Measurements from ENCODE around the gene SPINT1.

The SPINT1 gene

GRCh38 chr15:40812721-40813425 is 31.0 kb upstream of the SPINT1 start:
- peaks cover 10% of the 10 kb centered on the region for H3K4me1 ChIP-seq (ENCODE audit: low read length)
- H3K79me2 ChIP-seq (ENCODE audit: low read length), result no peaks in the 10 kb centered on the region
- TF ChIP-seq, protein P1, sequence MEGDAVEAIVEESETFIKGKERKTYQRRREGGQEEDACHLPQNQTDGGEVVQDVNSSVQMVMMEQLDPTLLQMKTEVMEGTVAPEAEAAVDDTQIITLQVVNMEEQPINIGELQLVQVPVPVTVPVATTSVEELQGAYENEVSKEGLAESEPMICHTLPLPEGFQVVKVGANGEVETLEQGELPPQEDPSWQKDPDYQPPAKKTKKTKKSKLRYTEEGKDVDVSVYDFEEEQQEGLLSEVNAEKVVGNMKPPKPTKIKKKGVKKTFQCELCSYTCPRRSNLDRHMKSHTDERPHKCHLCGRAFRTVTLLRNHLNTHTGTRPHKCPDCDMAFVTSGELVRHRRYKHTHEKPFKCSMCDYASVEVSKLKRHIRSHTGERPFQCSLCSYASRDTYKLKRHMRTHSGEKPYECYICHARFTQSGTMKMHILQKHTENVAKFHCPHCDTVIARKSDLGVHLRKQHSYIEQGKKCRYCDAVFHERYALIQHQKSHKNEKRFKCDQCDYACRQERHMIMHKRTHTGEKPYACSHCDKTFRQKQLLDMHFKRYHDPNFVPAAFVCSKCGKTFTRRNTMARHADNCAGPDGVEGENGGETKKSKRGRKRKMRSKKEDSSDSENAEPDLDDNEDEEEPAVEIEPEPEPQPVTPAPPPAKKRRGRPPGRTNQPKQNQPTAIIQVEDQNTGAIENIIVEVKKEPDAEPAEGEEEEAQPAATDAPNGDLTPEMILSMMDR (IDR thresholded peaks at IDR 0.05; ENCODE audit: low read depth, low read length), result no peak
- no peak for TF ChIP-seq EZH2phosphoT487 (IDR thresholded peaks at IDR 0.05; ENCODE audit: low read depth)
- H3K9me3 ChIP-seq (ENCODE audit: insufficient read depth, low read length), result no peaks in the 10 kb centered on the region
- no peaks in the 10 kb centered on the region for H4K20me1 ChIP-seq (ENCODE audit: insufficient read depth, low read length)
- no peak overlapping the region for H3K4me3 ChIP-seq (ENCODE audit: low read length)
- H3K4me2 ChIP-seq (ENCODE audit: low read length), result no peak overlapping the region
- no peak overlapping the region for H2AFZ ChIP-seq (ENCODE audit: low read depth, low read length)
- no peaks in the 10 kb centered on the region for H3K27me3 ChIP-seq (ENCODE audit: low read depth, low read length)
- H3K36me3 ChIP-seq (replicated peaks; ENCODE audit: low read depth, low read length), result no peaks in the 10 kb centered on the region
- no peak overlapping the region for H3K27ac ChIP-seq (ENCODE audit: low read length)
- H3K9ac ChIP-seq (ENCODE audit: low read length), result no peak overlapping the region

- Histone ChIP-seq H3K27ac (ENCODE audit: low read length) (no peak overlapping the region), H3K27me3 (ENCODE audit: low read depth, low read length) (no peaks in the 10 kb centered on the region), H3K9me3 (ENCODE audit: insufficient read depth, low read length) (no peaks in the 10 kb centered on the region), H2AFZ (ENCODE audit: low read depth, low read length) (no peak overlapping the region), H3K79me2 (ENCODE audit: low read length) (no peaks in the 10 kb centered on the region), H3K4me1 (ENCODE audit: low read length) (no peaks in the 10 kb centered on the region), H3K4me3 (ENCODE audit: low read length) (no peak overlapping the region), H4K20me1 (ENCODE audit: insufficient read depth, low read length) (no peaks in the 10 kb centered on the region), H3K4me2 (ENCODE audit: low read length) (no peak overlapping the region), H3K9ac (ENCODE audit: low read length) (no peak overlapping the region), H3K36me3 (replicated peaks; ENCODE audit: low read depth, low read length) (no peaks in the 10 kb centered on the region)
- TF ChIP-seq EZH2phosphoT487 (IDR thresholded peaks at IDR 0.05; ENCODE audit: low read depth), result no peak
- TF ChIP-seq, protein P1 (IDR thresholded peaks at IDR 0.05; ENCODE audit: low read depth, low read length), result no peak
Observed at GRCh38 chr15:40815042-40815698, 28.7 kb upstream of the SPINT1 start.

DNA sequence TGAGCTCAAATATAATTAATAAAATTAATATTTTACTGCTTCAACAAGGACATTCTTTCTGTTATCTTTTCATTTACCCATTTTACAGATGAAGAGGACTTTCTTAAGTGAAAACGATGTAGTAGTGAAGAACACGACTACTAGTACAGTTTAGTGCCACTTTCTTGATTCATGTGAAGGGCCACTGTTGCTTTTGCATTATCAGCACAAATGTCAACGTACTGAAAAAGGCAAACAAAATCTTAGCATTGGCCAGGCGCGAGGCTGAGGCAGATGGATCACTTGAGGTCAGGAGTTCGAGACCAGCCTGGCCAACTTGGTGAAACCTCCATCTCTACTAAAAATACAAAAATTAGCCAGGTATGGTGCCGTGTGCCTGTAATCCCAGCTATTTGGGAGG is 24.8 kb upstream of the SPINT1 start:
- Histone ChIP-seq H3K27me3 (ENCODE audit: low read depth, low read length) (no peaks in the 10 kb centered on the region), H3K4me1 (ENCODE audit: low read length) (no peaks in the 10 kb centered on the region), H3K36me3 (replicated peaks; ENCODE audit: low read depth, low read length) (no peaks in the 10 kb centered on the region), H3K4me2 (ENCODE audit: low read length) (no peak overlapping the region), H3K27ac (ENCODE audit: low read length) (no peak overlapping the region), H3K79me2 (ENCODE audit: low read length) (no peaks in the 10 kb centered on the region), H4K20me1 (ENCODE audit: insufficient read depth, low read length) (no peaks in the 10 kb centered on the region), H2AFZ (ENCODE audit: low read depth, low read length) (no peak overlapping the region), H3K4me3 (ENCODE audit: low read length) (no peak overlapping the region), H3K9me3 (ENCODE audit: insufficient read depth, low read length) (no peaks in the 10 kb centered on the region), H3K9ac (ENCODE audit: low read length) (no peak overlapping the region)
- TF ChIP-seq, protein P1 (IDR thresholded peaks at IDR 0.05; ENCODE audit: low read depth, low read length), result no peak

DNA sequence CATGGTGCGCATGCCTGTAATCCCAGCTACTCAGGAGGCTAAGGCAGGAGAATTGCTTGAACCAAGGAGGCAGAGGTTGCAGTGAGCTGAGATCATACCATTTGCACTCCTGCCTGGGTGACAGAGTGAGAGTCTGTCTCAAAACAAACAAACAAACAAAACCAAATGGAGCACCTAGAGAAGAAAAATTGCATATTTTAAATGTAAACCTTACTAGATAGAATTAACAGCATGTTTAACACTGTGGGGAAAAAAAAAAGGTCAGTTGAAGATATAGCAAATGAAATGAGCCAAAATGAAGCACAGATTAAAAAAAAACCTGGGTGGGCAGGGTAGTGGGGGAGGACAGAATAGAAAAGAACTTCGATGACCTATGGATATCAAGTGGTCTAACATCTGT is 22.7 kb upstream of the SPINT1 start:
- Histone ChIP-seq H4K20me1 (ENCODE audit: insufficient read depth, low read length) (no peaks in the 10 kb centered on the region), H3K9ac (ENCODE audit: low read length) (no peak overlapping the region), H3K4me2 (ENCODE audit: low read length) (no peak overlapping the region), H3K79me2 (ENCODE audit: low read length) (no peaks in the 10 kb centered on the region), H3K27me3 (ENCODE audit: low read depth, low read length) (0 out of 2 replicates have a peak, but pooled peaks cover 3% of the 10 kb centered on the region), H3K27ac (ENCODE audit: low read length) (no peak overlapping the region), H3K36me3 (replicated peaks; ENCODE audit: low read depth, low read length) (no peaks in the 10 kb centered on the region), H3K4me1 (ENCODE audit: low read length) (no peaks in the 10 kb centered on the region), H3K4me3 (ENCODE audit: low read length) (no peak overlapping the region), H3K9me3 (ENCODE audit: insufficient read depth, low read length) (no peaks in the 10 kb centered on the region), H2AFZ (ENCODE audit: low read depth, low read length) (no peak overlapping the region)
- TF ChIP-seq EZH2phosphoT487 (IDR thresholded peaks at IDR 0.05; ENCODE audit: low read depth), result no peak
- TF ChIP-seq, protein P1 (IDR thresholded peaks at IDR 0.05; ENCODE audit: low read depth, low read length), result no peak
